A549 (cell line): ENCODE data around the gene PHYH. TPM values are rescaled to one million over a fixed set of nuclear protein-coding genes. Genes with fewer than 3 reads are reported as not detected.

ENCODE experiments used
- ATAC-seq, 2 experiments: fragments of 200-7000 bp in 1 of 2; fragments of >200 bp in 1 of 2; cut with Nextera tagmentation in 1 of 2; cut with Tn5 transposase in 1 of 2; 3 replicates each; pipeline versions ENCODE4 v1.8.0 to v1.9.1; 2018 to 2020; ENCODE audit warnings: mild to moderate bottlenecking in 1 of 2, moderate library complexity in 1 of 2
- CTCF ChIA-PET: fragments of 300-600 bp; sonication (Branson Sonifier 250); formaldehyde crosslinking; extraction: SDS; loops from one replicate; lab custom pipeline; 2021; ENCODE audit warnings: antibody characterized with exemption, inconsistent platforms; lab: Yijun Ruan, JAX
- POLR2A ChIA-PET: fragments of 350-600 bp; formaldehyde crosslinking; extraction: SDS; loops from one replicate; lab custom pipeline; 2021; ENCODE audit warnings: antibody characterized with exemption, inconsistent platforms; lab: Yijun Ruan, JAX
- DNase-seq, 2 experiments: peaks; one replicate each; pipeline versions ENCODE4 v3.0.0 to v3.0.0-alpha.2; 2011 to 2016; ENCODE audit warnings: low read depth in 1 of 2, low spot score in 1 of 2
- FAIRE-seq: peaks from 2 replicates; lab custom pipeline; 2011; peaks lifted over from hg19 to GRCh38; lab: Jason Lieb, UNC
- H3K27ac ChIP-seq, 2 experiments: fragments of >200 bp; sonication (Bioruptor Twin); formaldehyde crosslinking; 3 replicates each; pipeline ENCODE4 v1.5.1; 2016 to 2017
- H3K4me1 ChIP-seq: fragments of >200 bp; sonication (Bioruptor Twin); formaldehyde crosslinking; 3 replicates; pipeline ENCODE4 v1.6.1; 2016
- H3K4me2 ChIP-seq: fragments of >200 bp; sonication (Bioruptor Twin); formaldehyde crosslinking; 3 replicates; pipeline ENCODE4 v1.6.1; 2016
- H3K4me3 ChIP-seq: fragments of >200 bp; sonication (Bioruptor Twin); formaldehyde crosslinking; 3 replicates; pipeline ENCODE4 v1.5.1; 2016
- H3K9me3 ChIP-seq: fragments of >200 bp; sonication (Bioruptor Twin); formaldehyde crosslinking; 3 replicates; pipeline ENCODE4 v1.6.1; 2016
- CHD2 ChIP-seq: fragments of 150-350 bp; IDR thresholded peaks from 2 replicates; pipeline ENCODE4 v1.6.1; 2014; ENCODE audit warnings: low read length; ENCODE audit not compliant: partially characterized antibody
- ESRRA ChIP-seq: fragments of 150-350 bp; IDR thresholded peaks from 2 replicates; pipeline ENCODE4 v1.6.1; 2014; ENCODE audit warnings: mild to moderate bottlenecking, low read length, borderline replicate concordance
- GATA3 ChIP-seq: IDR thresholded peaks from 2 replicates; pipeline ENCODE4 v1.6.1; 2012; ENCODE audit warnings: borderline replicate concordance
- HES2 ChIP-seq: fragments of >200 bp; sonication (Bioruptor Twin); formaldehyde crosslinking; IDR thresholded peaks from 2 replicates; pipeline ENCODE4 v1.6.1; 2016
- HMGXB4 ChIP-seq: fragments of 250-450 bp; sonication (Bioruptor Pico); IDR thresholded peaks from 2 replicates; pipeline ENCODE4 v1.5.0; 2021; ENCODE audit warnings: mild to moderate bottlenecking, moderate library complexity, borderline replicate concordance
- HOXB5 ChIP-seq: fragments of 250-450 bp; sonication (Bioruptor Pico); IDR thresholded peaks from 2 replicates; pipeline ENCODE4 v1.5.0; 2020; ENCODE audit warnings: mild to moderate bottlenecking, moderate library complexity
- JUNB ChIP-seq: fragments of >200 bp; sonication (Bioruptor Twin); formaldehyde crosslinking; IDR thresholded peaks from 2 replicates; pipeline ENCODE4 v1.6.1; 2016
- KDM1A ChIP-seq: fragments of 200-600 bp; sonication (generic); IDR thresholded peaks from 2 replicates; pipeline ENCODE4 v1.6.1; 2016; ENCODE audit warnings: low read depth, mild to moderate bottlenecking
- KDM5A ChIP-seq: fragments of 200-600 bp; sonication (generic); IDR thresholded peaks from 2 replicates; pipeline ENCODE4 v1.6.1; 2016; ENCODE audit warnings: antibody characterized with exemption, mild to moderate bottlenecking
- NFE2L2 ChIP-seq: fragments of 150-350 bp; conservative IDR thresholded peaks from 2 replicates; pipeline ENCODE4 v1.6.1; 2014; ENCODE audit warnings: low read length
- NR3C1 ChIP-seq: fragments of >200 bp; sonication (Bioruptor Twin); formaldehyde crosslinking; IDR thresholded peaks from 3 replicates; pipeline ENCODE4 v1.6.1; 2017
- PBX3 ChIP-seq: IDR thresholded peaks from 2 replicates; pipeline ENCODE4 v1.6.1; 2012
- PHF8 ChIP-seq: fragments of 200-600 bp; sonication (generic); IDR thresholded peaks from 2 replicates; pipeline ENCODE4 v1.6.1; 2016; ENCODE audit warnings: low read depth, mild to moderate bottlenecking, antibody characterized with exemption, moderate library complexity, borderline replicate concordance
- POLR2A ChIP-seq: IDR thresholded peaks from 2 replicates; pipeline ENCODE4 v1.6.1; 2012; ENCODE audit warnings: mild to moderate bottlenecking, low read length
- RAD21 ChIP-seq, 2 experiments: fragments of >200 bp in 1 of 2; sonication (Bioruptor Twin) in 1 of 2; formaldehyde crosslinking in 1 of 2; IDR thresholded peaks in 1 of 2; conservative IDR thresholded peaks in 1 of 2; 2 replicates in 1 of 2; 3 replicates in 1 of 2; pipeline ENCODE4 v1.6.1; 2012 to 2018; ENCODE audit warnings: inconsistent platforms in 1 of 2
- REST ChIP-seq: fragments of 200-600 bp; sonication (generic); IDR thresholded peaks from 2 replicates; pipeline ENCODE4 v1.6.1; 2016; ENCODE audit warnings: antibody characterized with exemption, mild to moderate bottlenecking, moderate library complexity
- RFX5 ChIP-seq: fragments of 450-650 bp; IDR thresholded peaks from 2 replicates; pipeline ENCODE4 v1.7.1; 2014; ENCODE audit warnings: antibody characterized with exemption, mild to moderate bottlenecking, moderate library complexity
- SMC3 ChIP-seq: fragments of >200 bp; sonication (Bioruptor Twin); formaldehyde crosslinking; IDR thresholded peaks from 3 replicates; pipeline ENCODE4 v1.6.1; 2018; ENCODE audit warnings: inconsistent platforms
- TFCP2L1 ChIP-seq: fragments of 250-450 bp; sonication (Bioruptor Pico); IDR thresholded peaks from 2 replicates; pipeline ENCODE4 v1.5.0; 2021; ENCODE audit warnings: mild to moderate bottlenecking
- USF2 ChIP-seq: fragments of 450-650 bp; IDR thresholded peaks from 2 replicates; pipeline ENCODE4 v1.6.1; 2014; ENCODE audit warnings: antibody characterized with exemption
- ZC3H11A ChIP-seq: fragments of 450-650 bp; IDR thresholded peaks from 2 replicates; pipeline ENCODE4 v1.6.1; 2014; ENCODE audit warnings: antibody characterized with exemption, mild to moderate bottlenecking
- WGBS: methylation state at CpG from one replicate; pipeline ENCODE4 v1.1.6; 2017; ENCODE audit errors: missing lambda C conversion rate; 5-methylcytosine and 5-hydroxymethylcytosine counted together
- polyA plus RNA-seq, 4 experiments: library from polyadenylated mRNA; depleted of rRNA in 3 of 4; stranded (reverse); fragments of >200 nt; fragmentation: RNase III in 1 of 4; extraction: RNeasy Plus Mini Kit Qiagen cat#74134 plus additional on column Dnase treatment in 1 of 4; gene quantifications; 2 replicates in 3 of 4; 3 replicates in 1 of 4; pipeline ENCODE4 v1.2.3, GENCODE V29; 2011 to 2017

PHYH gene
- polyA plus RNA-seq, 2 of the 4 experiments (the other 2 are of a cell fraction): 25.6 to 26.3 TPM

- ATAC-seq (no peak), DNase-seq (no peak), FAIRE-seq (no peak)
- H3K9me3 ChIP-seq: no peaks in the 10 kb centered on the region
- POLR2A ChIA-PET: no interaction called here
- H3K4me3 ChIP-seq: no peak overlapping the region
- no peak overlapping the region for H3K27ac ChIP-seq
- CTCF ChIA-PET: interaction anchor here (0.9 to 2.0 kb wide), 2 partner anchors 51 to 115 kb away, joined by 3 to 5 read pairs; no protein-coding TSS in a partner anchor
- H3K4me2 ChIP-seq: no peak overlapping the region
- TF ChIP-seq USF2 (no peak), NFE2L2 (no peak), KDM1A (no peak)
- H3K4me1 ChIP-seq: no peaks in the 10 kb centered on the region
- 89% methylated on average over 13 of the region's 13 CpGs for WGBS
Measured at GRCh38 chr10:13321576-13321975, 21.7 kb upstream of the PHYH start.

- Histone ChIP-seq H3K9me3 (no peaks in the 10 kb centered on the region), H3K4me1 (no peaks in the 10 kb centered on the region), H3K4me2 (no peak overlapping the region), H3K27ac (no peak overlapping the region), H3K4me3 (no peak overlapping the region)
- 89% methylated on average over 7 of the region's 7 CpGs for WGBS
- no peak for TF ChIP-seq CHD2
- no peak for TF ChIP-seq NR3C1
- TF ChIP-seq PBX3: no peak
- no peak for TF ChIP-seq TFCP2L1
- TF ChIP-seq REST: no peak
- no peak for TF ChIP-seq HOXB5
- TF ChIP-seq JUNB: no peak
- POLR2A ChIA-PET: no interaction called here
- no peak for DNase-seq
- CTCF ChIA-PET: interaction anchor here (1.0 kb wide), 1 partner anchor 11 kb away, joined by 3 read pairs; no protein-coding TSS in a partner anchor
- no peak for FAIRE-seq
- ATAC-seq: no peak
Measured at GRCh38 chr10:13319166-13319565, 19.3 kb upstream of the PHYH start.

- ATAC-seq (no peak), DNase-seq (no peak), FAIRE-seq (no peak)
- TF ChIP-seq ZC3H11A: no peak
- TF ChIP-seq PHF8: no peak
- TF ChIP-seq RAD21 (conservative IDR thresholded peaks at IDR 0.05 in 1 of 2, IDR thresholded peaks at IDR 0.05 in 1 of 2): no peak
- TF ChIP-seq SMC3: no peak
- TF ChIP-seq KDM5A: no peak
- no peak for TF ChIP-seq HMGXB4 (CRISPR knock-in tag)
- no peak for TF ChIP-seq RFX5
- TF ChIP-seq GATA3: no peak
- TF ChIP-seq NFE2L2: no peak
- no peak for TF ChIP-seq ESRRA
- no peak for TF ChIP-seq HES2
- no peak for TF ChIP-seq POLR2A
- Histone ChIP-seq H3K4me1 (no peaks in the 10 kb centered on the region), H3K4me3 (no peak overlapping the region), H3K9me3 (no peaks in the 10 kb centered on the region), H3K4me2 (no peak overlapping the region), H3K27ac (no peak overlapping the region)
- POLR2A ChIA-PET: interaction anchor here (0.6 to 1.5 kb wide), 3 partner anchors 11 to 1781 kb away, joined by 3 read pairs; no protein-coding TSS in a partner anchor
- 83% methylated on average over 6 of the region's 6 CpGs for WGBS
- CTCF ChIA-PET: interaction anchor here (0.8 to 3.8 kb wide), 3 partner anchors 13 to 156 kb away, joined by 3 to 17 read pairs (median 7); partner anchors contain the start of gene MCM10
Measured at GRCh38 chr10:13317474-13317873, 17.6 kb upstream of the PHYH start.
